ENCODE data around the gene BRD8.
"Not testable (repeated sequence)": the region's sequence is repeated elsewhere in the genome, so short reads cannot be mapped to it uniquely, and the experiment has no call there.

Gene BRD8

GRCh38 chr5:138178516-138179276 is at the start of gene BRD8, which contains the start of gene KIF20A:
Gene BRD8 (minus strand): TSS chr5:138178630. CDS start chr5:138178614, 16 bp downstream.
Gene KIF20A (plus strand): TSS chr5:138179112. CDS start chr5:138179681, 569 bp downstream.
- DNase-seq = peak; percentile 62 to 80 (median 78)

- DNase-seq = no peak
Measured at GRCh38 chr5:138226910-138227309, 48.5 kb upstream of the BRD8 start.

GRCh38 chr5:138224712-138225111 is 46.3 kb upstream of the BRD8 start:
- DNase-seq = no peak

GRCh38 chr5:138223532-138223931 is 45.1 kb upstream of the BRD8 start:
- DNase-seq = no peak

- DNase-seq = no peak
Measured at GRCh38 chr5:138216799-138217198, 38.4 kb upstream of the BRD8 start.

GRCh38 chr5:138213161-138214029 is 35.0 kb upstream of the BRD8 start, which contains the start of gene CDC23:
Gene CDC23 (minus strand): TSS chr5:138213323. CDS start chr5:138213312, 11 bp downstream.
- DNase-seq = peak; percentile 72 to 81 (median 80)

- DNase-seq = peak in 1 of 4 experiments; percentile 27
Measured at GRCh38 chr5:138212828-138213160, 34.4 kb upstream of the BRD8 start.

GRCh38 chr5:138210985-138211384 is 32.6 kb upstream of the BRD8 start:
- DNase-seq = no peak

GRCh38 chr5:138193859-138194258 is 15.4 kb upstream of the BRD8 start:
- DNase-seq = not testable (repeated sequence)

- no peak for DNase-seq
Measured at GRCh38 chr5:138192826-138193225, 14.4 kb upstream of the BRD8 start.

GRCh38 chr5:138188626-138189025 is 10.2 kb upstream of the BRD8 start:
- DNase-seq = no peak

- DNase-seq = no peak
Measured at GRCh38 chr5:138186002-138186447, 7.6 kb upstream of the BRD8 start.

GRCh38 chr5:138182808-138183207 is 4.4 kb upstream of the BRD8 start:
- DNase-seq = no peak

GRCh38 chr5:138180841-138181240 is 2.4 kb upstream of the BRD8 start:
- DNase-seq = no peak

GRCh38 chr5:138180183-138180782 is 1.9 kb upstream of the BRD8 start:
- no peak for DNase-seq

GRCh38 chr5:138179277-138179857 is 937 bp upstream of the BRD8 start:
- no peak for DNase-seq

GRCh38 chr5:138177941-138178515 is 402 bp downstream of the BRD8 start:
- DNase-seq = no peak

- DNase-seq = no peak
Measured at GRCh38 chr5:138170299-138170698, 8.1 kb downstream of the BRD8 start.

GRCh38 chr5:138169124-138169523 is 9.3 kb downstream of the BRD8 start:
- DNase-seq = no peak

- DNase-seq = no peak
Measured at GRCh38 chr5:138163721-138164120, 14.7 kb downstream of the BRD8 start.

GRCh38 chr5:138160706-138161105 is 17.7 kb downstream of the BRD8 start:
- no peak for DNase-seq

- DNase-seq = no peak
Measured at GRCh38 chr5:138159666-138160065, 18.8 kb downstream of the BRD8 start.

GRCh38 chr5:138157626-138158025 is 20.8 kb downstream of the BRD8 start:
- DNase-seq = no peak
